Adipose tissue (tissue), 3 donors: ENCODE results near the gene LPCAT2. TPM values are rescaled to one million over a fixed set of nuclear protein-coding genes. Genes with fewer than 3 reads are reported as not detected.

Experiments used
- H3K27ac ChIP-seq: one replicate; pipeline ENCODE4 v1.5.1; 2013; ENCODE audit warnings: low read depth, low read length
- WGBS, 3 donors: extraction: QIAGEN DNeasy Blood & Tissue Kit; methylation state at CpG; one replicate each; pipeline ENCODE4 v1.1.7; 2013; 5-methylcytosine and 5-hydroxymethylcytosine counted together
- polyA plus RNA-seq, 3 donors: library from polyadenylated mRNA; stranded (reverse); fragments of 200-250 nt; gene quantifications; one replicate each; pipeline ENCODE4 v1.2.3, GENCODE V29; 2013
- donor health status: healthy with polysubstance abuse.
- donor health status: Bipolar disorder and iron deficiency.
- donor health status: healthy.

Gene LPCAT2
- polyA plus RNA-seq, 3 donors: 2.0 to 5.6 (median 4.3) TPM

GRCh38 chr16:55530316-55530856, 21.5 kb downstream of the LPCAT2 start:
- no peak overlapping the region for H3K27ac ChIP-seq
- 96 to 100% (median 98%) methylated on average over 1 of the region's 1 CpG for WGBS, 3 donors

GRCh38 chr16:55532227-55532626, 23.4 kb downstream of the LPCAT2 start:
- H3K27ac ChIP-seq: no peak overlapping the region
- 91 to 100% (median 97%) methylated on average over 1 of the region's 1 CpG for WGBS, 3 donors

- 68 to 82% (median 75%) methylated on average over 2 of the region's 2 CpGs for whole genome bisulfite sequencing, 3 donors
- H3K27ac ChIP-seq: no peak overlapping the region
These were observed 25.9 kb downstream of the LPCAT2 start for GRCh38 chr16:55534756-55535155.

GRCh38 chr16:55539049-55539448, 30.2 kb downstream of the LPCAT2 start:
- WGBS, 3 donors: 39 to 50% (median 48%) methylated on average over 5 of the region's 5 CpGs
- H3K27ac ChIP-seq: no peak overlapping the region

- no peak overlapping the region for H3K27ac ChIP-seq
- WGBS, 3 donors: 46 to 73% (median 62%) methylated on average over 1 of the region's 1 CpG
These were observed 30.6 kb downstream of the LPCAT2 start for GRCh38 chr16:55539488-55539887.

GRCh38 chr16:55540221-55540620, 31.3 kb downstream of the LPCAT2 start:
- 96 to 100% (median 97%) methylated on average over 1 of the region's 1 CpG for WGBS, 3 donors
- H3K27ac ChIP-seq: no peak overlapping the region

GRCh38 chr16:55542459-55543082, 33.7 kb downstream of the LPCAT2 start:
- WGBS, 3 donors: 86 to 97% (median 91%) methylated on average over 1 of the region's 1 CpG
- H3K27ac ChIP-seq: no peak overlapping the region

GRCh38 chr16:55543472-55543871, 34.6 kb downstream of the LPCAT2 start:
- no peak overlapping the region for H3K27ac ChIP-seq
- WGBS, 3 donors: 18 to 37% (median 26%) methylated on average over 2 of the region's 2 CpGs

- no peak overlapping the region for H3K27ac ChIP-seq
These were observed 43.7 kb downstream of the LPCAT2 start for GRCh38 chr16:55552621-55553020.

GRCh38 chr16:55555436-55555835, 46.6 kb downstream of the LPCAT2 start:
- WGBS, 3 donors: 73 to 94% (median 83%) methylated on average over 2 of the region's 2 CpGs
- no peak overlapping the region for H3K27ac ChIP-seq

GRCh38 chr16:55557186-55557585, 48.3 kb downstream of the LPCAT2 start:
- H3K27ac ChIP-seq: no peak overlapping the region

- H3K27ac ChIP-seq: no peak overlapping the region
These were observed 50.4 kb downstream of the LPCAT2 start for GRCh38 chr16:55559233-55559632.

- no peak overlapping the region for H3K27ac ChIP-seq
- WGBS, 3 donors: 25 to 50% (median 49%) methylated on average over 1 of the region's 1 CpG
These were observed 51.2 kb downstream of the LPCAT2 start for GRCh38 chr16:55559933-55560516.

GRCh38 chr16:55561319-55561848, 52.5 kb downstream of the LPCAT2 start:
- no peak overlapping the region for H3K27ac ChIP-seq
- 92 to 96% (median 92%) methylated on average over 2 of the region's 2 CpGs for WGBS, 3 donors

GRCh38 chr16:55562936-55563335, 54.1 kb downstream of the LPCAT2 start:
- no peak overlapping the region for H3K27ac ChIP-seq
- 76 to 97% (median 82%) methylated on average over 1 of the region's 1 CpG for WGBS, 3 donors

GRCh38 chr16:55563797-55564196, 54.9 kb downstream of the LPCAT2 start:
- no peak overlapping the region for H3K27ac ChIP-seq
- WGBS, 3 donors: 84 to 89% (median 86%) methylated on average over 2 of the region's 2 CpGs

- H3K27ac ChIP-seq: no peak overlapping the region
- 58 to 87% (median 60%) methylated on average over 1 of the region's 1 CpG for WGBS, 3 donors
These were observed 56.2 kb downstream of the LPCAT2 start for GRCh38 chr16:55565086-55565485.

- H3K27ac ChIP-seq: no peak within 1 kb of the TSS
- WGBS, 3 donors: 81 to 97% (median 89%) methylated on average over 9 of the region's 9 CpGs
These were observed 57.7 kb downstream of the LPCAT2 start, which contains the start of gene CAPNS2 for GRCh38 chr16:55566432-55567175. TSS of gene CAPNS2 (plus strand) at chr16:55566684. CDS start at chr16:55566757, 73 bp downstream.

- no peak overlapping the region for H3K27ac ChIP-seq
- WGBS, 3 donors: 67 to 88% (median 73%) methylated on average over 3 of the region's 3 CpGs
These were observed 58.5 kb downstream of the LPCAT2 start for GRCh38 chr16:55567382-55567781.
